ENCODE measurements around the gene AGPAT3.

GRCh38 chr21:43948740-43949498 is 83.9 kb downstream of the AGPAT3 start:
- TF ChIP-seq CTCF (tag by site-specific recombination; IDR thresholded peaks at IDR 0.05) = no peak
- TF ChIP-seq ZNF670 (tag by site-specific recombination; IDR thresholded peaks at IDR 0.05; ENCODE audit: low read depth) = no peak
- peak; percentile 81; the same call in 1 of the 2 replicates for TF ChIP-seq TRIM28 (IDR thresholded peaks at IDR 0.05; ENCODE audit: borderline replicate concordance, low read length)
- no peak for TF ChIP-seq ZNF394 (tag by site-specific recombination; IDR thresholded peaks at IDR 0.05; ENCODE audit: borderline replicate concordance)
- TF ChIP-seq ZNF785 (tag by site-specific recombination; IDR thresholded peaks at IDR 0.05) = no peak
- TF ChIP-seq ZNF639 (tag by site-specific recombination; IDR thresholded peaks at IDR 0.05) = no peak
- no peak for TF ChIP-seq PATZ1 (tag by site-specific recombination; IDR thresholded peaks at IDR 0.05)
- no peak for TF ChIP-seq ZNF366 (tag by site-specific recombination; conservative IDR thresholded peaks at IDR 0.05)
